NK-92 (cell line): ENCODE results near the gene DPF3.

Experiments used
- DNase-seq: peaks from one replicate; lab custom pipeline; 2025; ENCODE audit not compliant: unreplicated experiment; lab: John Stamatoyannopoulos, UW

The DPF3 gene

DNA sequence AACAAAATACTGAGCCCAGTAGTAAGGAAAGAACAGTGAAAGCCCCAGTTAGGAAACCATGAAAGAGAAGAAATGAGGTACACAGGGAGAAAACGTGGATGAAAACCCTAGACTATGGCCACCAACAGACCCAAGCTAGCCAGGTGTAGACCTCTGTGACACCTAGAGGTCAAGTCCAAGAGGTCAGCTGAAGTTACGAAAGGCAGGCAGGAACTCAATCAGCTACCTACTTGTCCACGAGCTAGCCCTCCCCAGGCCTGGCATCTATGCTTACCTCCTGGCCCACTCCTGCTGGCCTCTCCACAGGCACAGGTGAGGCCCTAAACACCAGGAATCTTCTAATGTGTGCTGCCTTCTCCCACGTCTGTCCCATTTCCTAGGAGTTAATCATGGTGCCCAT is 48.7 kb downstream of the DPF3 start:
- no peak for DNase-seq

GRCh38 chr14:72844524-72844923 is 49.4 kb downstream of the DPF3 start:
- no peak for DNase-seq

DNA sequence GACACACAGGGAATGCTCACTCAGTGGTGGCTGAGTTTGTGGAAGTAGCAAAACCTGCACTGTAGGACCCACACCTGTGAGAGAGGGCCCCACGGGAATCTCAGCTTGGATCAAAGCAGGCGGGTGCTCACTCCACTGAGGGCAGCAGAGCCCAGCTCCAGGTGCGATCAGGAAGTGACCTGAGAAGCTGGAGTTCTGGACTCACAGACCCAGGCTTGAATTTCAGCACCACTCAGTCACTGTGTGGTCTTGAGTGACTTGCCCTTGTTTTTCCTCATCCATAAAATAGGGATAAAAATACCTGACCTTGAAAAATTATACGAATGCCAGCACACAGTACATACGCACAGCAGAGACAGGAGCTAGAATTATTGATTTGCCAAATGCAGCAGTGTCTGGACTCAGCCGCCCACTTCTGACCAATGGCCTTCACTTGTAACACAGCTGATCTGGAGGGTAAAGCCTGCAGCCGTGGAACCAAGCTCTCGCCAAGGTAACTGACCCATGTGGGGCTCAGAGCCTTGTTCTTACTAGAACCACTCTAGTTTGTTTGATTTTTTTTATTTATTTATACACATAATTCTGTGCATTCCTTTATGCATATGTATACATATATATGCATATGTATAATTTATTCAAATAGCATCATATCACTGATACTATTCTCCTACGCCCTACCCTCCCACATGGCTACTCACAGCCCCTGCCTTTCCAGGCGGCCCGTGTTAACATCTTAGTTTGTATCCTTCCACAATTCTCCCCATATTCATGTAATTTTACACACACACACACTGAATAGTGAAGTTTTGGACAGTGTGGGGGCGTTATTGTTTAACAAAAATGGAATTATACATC is 53.9 kb downstream of the DPF3 start:
- DNase-seq: no peak

DNA sequence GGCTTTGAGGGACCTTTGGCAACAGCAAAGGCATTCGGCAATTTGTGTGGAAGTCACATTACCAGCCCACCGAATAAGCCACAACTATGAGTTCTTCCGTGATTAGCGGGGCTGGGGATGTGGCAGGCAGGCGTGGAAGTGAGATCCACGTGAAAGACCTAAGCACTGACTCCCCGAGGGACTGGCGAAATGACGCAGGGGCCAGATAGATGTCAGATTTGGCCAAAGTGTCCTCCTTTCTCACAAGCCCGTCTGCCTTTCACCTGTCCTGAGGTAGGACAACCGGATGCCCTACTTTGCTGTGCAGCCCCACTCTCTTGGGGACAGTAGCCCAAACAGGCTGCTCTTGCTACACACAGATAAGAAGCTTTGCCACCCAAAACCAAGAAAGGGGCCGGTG is 54.5 kb downstream of the DPF3 start:
- DNase-seq: no peak

GRCh38 chr14:72836085-72836484 is 57.8 kb downstream of the DPF3 start:
- DNase-seq: no peak

GRCh38 chr14:72833174-72833573 is 60.7 kb downstream of the DPF3 start:
- DNase-seq: no peak

- DNase-seq: no peak
Measured at GRCh38 chr14:72830786-72831594, 62.9 kb downstream of the DPF3 start.

GRCh38 chr14:72830356-72830755 is 63.5 kb downstream of the DPF3 start:
- DNase-seq: no peak

DNA sequence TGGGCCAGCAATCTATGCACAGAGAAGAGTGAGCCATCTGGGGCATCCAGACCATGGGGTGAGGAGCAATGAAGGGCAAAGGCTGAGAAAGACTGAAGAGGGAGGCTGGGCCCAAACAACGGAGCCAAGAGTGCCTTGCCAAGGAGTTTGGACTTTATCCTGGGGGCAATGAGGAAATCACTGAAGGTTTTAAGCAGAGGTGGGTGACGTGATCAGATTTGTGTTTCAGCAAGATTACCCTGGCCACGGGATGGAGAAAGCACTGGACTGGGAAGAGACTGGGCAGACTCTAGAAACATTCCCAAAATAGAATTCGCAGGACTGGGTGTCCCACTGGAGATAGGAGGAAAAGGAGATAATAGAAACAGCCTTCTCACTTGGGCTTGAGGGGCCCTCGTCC is 65.3 kb downstream of the DPF3 start:
- DNase-seq: no peak

GRCh38 chr14:72826039-72826438 is 67.9 kb downstream of the DPF3 start:
- DNase-seq: no peak

GRCh38 chr14:72825486-72825885 is 68.4 kb downstream of the DPF3 start:
- DNase-seq: no peak

DNA sequence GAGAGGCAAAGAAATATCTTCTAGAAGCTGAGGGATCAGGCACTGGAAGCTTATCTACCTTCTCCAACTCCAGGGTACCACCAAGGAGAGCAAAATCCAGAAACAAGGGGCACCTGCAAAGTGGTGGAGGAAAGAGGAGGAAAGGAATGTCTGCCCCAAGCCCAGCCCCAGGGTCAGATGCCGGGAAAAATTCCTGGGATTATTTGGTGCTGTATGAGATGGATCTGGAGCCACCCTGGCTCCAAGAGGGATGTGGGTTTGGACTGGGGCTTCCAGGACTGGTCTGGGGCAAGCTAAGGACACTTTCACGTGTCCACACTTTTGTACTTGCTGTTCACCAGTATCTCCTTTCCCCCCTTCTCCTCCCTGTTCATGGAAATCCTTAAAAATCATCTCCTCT is 69.8 kb downstream of the DPF3 start:
- no peak for DNase-seq

DNA sequence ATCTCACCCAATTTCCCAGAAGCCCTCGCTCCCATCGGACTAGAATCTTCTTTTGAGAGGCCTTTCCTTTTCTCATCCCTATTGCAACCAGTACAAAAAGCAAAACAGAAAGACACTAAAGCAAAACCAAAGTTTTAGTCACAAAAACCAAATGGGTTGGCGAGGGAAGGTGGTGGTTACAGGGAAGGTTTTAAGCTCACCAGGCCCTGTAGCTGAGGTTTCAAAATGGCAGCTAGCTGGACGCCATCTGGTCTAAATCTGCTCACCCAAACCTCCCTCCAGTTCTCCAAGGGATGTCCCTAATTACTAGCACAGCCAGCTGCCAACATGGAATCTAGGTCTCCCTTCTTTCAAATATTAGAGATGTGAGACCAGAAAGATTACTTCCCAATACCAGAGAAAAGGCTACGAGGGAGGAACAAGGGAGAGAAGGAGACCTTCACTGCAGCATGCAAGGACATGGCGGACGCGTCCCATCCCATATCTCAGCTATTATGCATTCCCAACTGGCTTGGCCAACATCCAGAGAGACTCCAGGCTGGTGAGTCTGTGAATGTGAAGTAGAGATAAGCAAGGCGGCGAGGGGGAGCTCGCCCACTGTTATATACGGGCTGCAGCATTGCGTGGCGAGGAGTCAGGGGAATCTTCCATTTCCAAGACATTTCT is 70.8 kb downstream of the DPF3 start:
- DNase-seq: no peak

- DNase-seq: no peak
Measured at GRCh38 chr14:72818998-72819397, 74.9 kb downstream of the DPF3 start.

DNA sequence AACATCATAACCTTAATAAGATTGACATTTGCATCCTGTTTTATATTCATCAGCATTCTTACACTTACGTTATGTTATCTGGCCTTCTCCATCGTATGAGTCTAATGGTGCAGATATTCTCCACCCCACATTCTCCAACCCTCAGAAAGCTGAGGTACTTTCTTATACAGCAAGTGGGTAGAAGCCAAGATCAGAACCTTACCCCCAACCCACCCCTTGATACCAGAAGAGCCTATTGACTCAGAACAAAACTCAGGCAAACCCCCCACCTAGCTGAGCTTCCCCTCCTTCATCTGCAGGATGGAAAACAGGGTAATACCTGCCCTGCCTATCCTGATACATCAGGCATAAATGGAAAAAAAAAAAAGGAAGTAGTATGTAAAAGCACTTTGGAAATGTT is 77.6 kb downstream of the DPF3 start:
- DNase-seq: no peak

- DNase-seq: no peak
Measured at GRCh38 chr14:72815430-72815829, 78.5 kb downstream of the DPF3 start.

- DNase-seq: no peak
Measured at GRCh38 chr14:72812292-72812851, 81.5 kb downstream of the DPF3 start.

GRCh38 chr14:72810201-72810600 is 83.7 kb downstream of the DPF3 start:
- no peak for DNase-seq

GRCh38 chr14:72809063-72809462 is 84.8 kb downstream of the DPF3 start:
- no peak for DNase-seq

- DNase-seq: no peak
Measured at GRCh38 chr14:72808564-72808963, 85.3 kb downstream of the DPF3 start.

GRCh38 chr14:72802588-72802946 is 91.3 kb downstream of the DPF3 start:
- no peak for DNase-seq
